D341Med (cell line): ENCODE results near the gene PRKCB.
"Not testable (repeated sequence)": the region's sequence is repeated elsewhere in the genome, so short reads cannot be mapped to it uniquely, and the experiment has no call there.

Source experiments
- DNase-seq: peaks from one replicate; pipeline ENCODE4 v3.0.0; 2012; ENCODE audit warnings: low spot score

The PRKCB gene

DNA sequence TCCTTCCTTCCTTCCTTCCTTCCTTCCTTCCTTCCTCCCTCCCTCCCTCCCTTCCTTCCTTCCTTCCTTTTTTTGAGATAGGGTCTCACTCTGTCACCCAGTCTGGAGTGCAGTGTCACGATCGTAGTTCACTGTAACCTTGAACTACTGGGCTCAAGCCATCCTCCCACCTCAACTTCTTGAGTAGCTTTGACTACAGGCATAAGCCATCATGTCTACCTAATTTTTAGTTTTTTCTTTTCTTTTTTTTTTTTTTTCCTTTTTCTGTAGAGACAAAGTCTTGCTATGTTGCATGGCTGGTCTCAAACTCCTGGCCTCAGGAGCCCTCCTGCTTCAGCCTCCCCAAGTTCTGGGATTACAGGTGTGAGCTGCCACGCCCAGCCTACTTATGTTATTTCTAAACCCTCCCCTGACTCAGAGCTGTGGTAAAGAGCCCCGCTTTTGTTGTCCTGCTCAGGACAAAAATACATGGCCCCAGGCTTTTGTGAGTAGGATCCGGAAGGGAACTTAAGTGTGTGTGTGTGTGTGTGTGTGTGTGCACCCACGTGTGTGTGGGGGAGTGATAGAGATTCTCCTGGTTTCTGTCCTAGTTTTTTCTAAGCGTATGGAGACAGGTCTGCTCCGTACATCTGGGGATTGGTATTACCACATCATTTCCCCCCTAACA lies 67.1 kb downstream of the PRKCB start:
- DNase-seq = no peak

DNA sequence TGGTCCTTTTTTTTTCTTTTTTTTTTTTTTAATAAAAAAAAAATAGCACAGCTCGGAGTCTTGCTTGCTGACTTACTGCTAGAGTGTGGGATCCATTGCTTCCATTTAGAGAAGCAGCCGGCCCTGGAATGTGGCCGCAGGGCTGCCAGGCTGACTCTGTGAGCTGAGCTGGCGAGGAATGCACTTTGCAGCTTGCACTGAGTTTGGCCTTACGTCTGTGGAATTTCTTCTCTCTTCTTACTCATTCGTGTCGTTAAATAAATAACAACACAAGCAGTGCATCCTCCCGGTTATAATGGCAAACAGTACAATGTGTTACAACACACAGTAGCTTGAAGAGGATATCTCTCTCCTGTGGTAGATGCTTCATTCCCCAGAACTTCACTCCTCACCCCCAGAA lies 69.2 kb downstream of the PRKCB start:
- no peak for DNase-seq

DNA sequence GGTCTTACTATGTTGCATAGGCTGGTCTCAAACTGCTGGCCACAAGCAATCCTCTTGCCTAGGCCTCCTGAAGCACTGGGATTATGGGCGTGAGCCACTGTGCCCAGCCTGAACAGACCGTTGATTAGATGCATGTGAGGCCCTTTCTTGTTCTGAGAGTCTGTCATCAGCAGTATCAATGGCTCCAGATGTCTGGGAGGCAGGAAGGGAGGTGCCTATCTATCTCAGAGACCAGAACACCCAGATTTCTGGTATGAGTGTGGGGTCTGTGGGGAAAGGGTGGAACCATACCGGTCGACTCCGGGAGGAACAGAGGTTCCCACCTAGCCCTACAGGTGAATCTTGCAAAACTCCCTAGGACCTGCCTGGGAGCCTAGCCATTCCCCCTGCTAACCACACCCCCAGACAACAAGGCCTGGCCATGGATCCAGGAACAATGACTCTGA lies 71.7 kb downstream of the PRKCB start:
- no peak for DNase-seq

DNA sequence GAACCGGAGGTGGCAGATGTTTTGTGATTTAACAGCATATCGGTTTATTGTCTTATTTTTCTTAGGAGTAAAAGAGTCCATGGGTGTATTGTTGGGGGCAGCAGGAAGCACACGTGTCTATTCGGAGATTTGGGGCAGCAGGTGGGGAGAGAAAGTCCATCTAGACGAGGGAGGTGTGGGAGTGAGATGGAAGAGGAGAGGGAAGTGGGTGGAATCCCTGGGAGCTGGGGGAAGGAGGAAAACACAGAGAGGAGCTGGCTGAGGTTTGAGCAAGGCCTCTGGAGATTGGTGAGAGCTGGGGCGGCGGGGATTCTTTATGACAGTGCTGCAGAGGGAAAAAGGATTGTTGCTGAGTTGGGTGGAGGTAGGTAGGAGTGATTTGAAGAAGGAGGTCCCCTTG lies 72.1 kb downstream of the PRKCB start:
- no peak for DNase-seq

DNA sequence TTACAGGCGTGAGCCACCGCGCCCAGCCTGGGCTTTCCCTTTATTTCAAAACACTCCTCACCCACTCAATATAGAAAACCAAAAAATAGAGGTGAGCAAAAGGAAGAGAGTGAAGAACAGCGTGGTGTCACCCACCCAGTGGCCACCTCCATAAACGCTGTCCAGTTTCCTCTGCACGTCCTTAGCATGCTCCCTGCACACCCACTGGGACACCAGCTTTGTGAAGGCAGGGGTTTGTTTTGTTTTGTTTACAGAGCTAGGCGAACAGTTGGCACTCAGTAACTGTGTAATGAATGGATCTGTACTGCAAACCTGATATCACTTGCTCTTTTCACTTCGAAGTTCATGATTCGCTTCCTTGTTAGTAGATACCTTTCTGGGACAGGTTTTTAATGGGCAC lies 73.0 kb downstream of the PRKCB start:
- no peak for DNase-seq

DNA sequence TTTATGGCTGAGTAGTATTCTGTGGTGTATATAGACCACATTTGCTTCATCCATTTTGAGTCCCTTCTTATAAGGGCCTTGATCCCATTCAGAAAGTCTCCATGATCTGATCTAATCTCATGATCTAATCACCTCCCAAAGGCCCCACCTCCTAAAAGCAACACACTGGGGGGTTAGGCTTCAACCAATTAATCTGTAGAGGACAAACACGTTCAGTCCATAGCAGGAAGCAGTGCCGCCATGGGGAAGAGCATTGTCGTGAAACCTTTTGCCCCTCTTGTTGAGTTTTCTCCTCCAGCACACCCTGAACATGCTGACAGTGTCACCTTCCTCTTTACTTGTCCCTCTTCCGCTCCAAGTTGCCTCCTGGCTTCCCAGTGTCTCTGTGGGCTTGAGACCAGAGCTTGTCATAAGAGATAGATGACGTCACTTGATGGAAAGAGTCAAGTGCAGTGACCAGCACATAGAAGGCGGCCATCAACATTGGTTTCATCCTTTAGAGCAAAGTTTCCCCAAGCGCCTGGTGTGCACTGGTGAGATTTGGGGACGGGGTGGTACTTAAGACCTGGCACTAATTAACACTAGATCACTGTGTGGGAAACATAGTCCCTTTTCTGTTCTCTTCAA lies 74.1 kb downstream of the PRKCB start:
- DNase-seq = no peak

DNA sequence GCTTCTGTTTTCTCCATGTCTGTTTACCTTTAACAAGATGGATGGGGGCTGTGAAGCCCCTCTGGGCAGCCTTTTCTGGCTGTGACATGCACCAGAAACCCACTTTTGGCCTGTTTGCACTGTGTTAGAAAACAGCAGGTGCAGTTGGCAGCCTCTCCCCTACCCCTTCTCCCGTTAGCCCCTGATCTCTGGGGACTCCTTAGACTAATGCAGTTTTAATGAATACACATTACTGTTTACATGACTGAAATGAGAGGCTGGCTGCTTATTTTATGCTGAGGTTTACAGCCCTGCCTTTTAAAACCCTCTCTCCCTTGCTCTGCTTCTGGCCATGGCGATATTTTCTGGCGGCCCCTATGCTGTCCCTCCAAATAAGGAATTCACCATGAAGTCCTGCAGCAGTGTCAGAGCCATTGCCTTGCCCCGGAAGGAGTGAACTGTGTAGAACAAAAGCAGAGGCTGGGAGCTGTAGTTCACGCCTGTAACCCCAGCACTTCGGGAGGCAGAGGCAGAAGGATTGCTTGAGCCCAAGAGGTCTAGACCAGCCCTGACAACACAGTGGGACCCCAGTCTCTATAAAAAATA lies 79.3 kb downstream of the PRKCB start:
- no peak for DNase-seq

DNA sequence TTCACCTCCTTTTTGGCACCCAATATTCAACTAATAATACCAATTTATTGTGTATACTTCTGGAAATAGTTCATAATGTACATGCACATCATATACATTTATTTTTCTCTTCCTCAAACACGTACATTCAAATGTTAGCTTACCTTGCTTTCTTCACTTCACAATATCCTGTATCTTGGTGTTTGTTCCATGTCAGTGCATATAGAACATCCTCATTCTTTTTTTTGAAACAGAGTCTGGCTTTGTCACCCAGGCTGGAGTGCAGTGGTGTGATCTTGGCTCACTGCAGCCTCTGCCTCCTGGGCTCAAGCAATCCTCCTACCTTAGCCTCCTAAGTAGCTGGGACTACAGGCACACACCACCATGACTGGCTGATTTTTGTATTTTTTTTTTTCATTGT lies 80.8 kb downstream of the PRKCB start:
- not testable (repeated sequence) for DNase-seq

DNA sequence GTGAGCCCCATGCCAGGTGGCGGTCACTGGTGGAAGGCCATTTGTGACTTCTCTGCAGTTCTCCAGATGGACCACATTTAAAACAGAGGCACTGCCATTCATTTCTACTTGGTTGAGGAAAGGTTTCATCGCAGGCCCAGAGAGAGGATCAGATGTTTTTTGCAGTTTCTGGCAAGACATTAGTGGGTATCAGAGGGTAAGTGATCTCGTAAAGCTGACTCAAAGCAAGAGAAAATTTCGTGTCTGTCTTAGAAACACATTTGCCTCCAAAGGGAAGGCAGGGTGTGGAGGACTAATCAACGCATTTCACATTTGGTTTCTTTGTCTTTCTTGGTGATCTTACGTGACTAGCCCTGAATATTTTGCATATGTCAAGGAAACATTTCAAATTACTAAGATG lies 81.8 kb downstream of the PRKCB start:
- DNase-seq = no peak

DNA sequence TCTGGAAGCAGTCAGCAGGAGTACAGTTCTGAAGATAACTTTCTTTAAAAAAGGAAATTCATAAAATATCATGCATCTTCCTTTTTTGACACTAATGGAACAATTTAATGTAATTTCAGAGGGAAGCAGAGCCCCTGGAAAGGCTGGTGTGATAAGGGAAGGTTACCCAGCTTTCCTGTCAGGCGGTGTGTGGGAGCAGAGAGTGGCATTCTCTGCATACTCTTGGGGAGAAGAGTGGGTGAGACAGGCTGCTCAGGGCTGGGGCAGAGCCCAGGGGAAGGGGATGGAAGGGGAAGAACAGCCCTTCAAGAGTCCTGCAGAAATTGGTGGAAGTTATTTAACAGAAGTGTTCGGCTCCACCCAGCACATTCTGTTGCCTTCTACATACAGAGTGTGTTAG lies 84.7 kb downstream of the PRKCB start:
- DNase-seq = no peak

DNA sequence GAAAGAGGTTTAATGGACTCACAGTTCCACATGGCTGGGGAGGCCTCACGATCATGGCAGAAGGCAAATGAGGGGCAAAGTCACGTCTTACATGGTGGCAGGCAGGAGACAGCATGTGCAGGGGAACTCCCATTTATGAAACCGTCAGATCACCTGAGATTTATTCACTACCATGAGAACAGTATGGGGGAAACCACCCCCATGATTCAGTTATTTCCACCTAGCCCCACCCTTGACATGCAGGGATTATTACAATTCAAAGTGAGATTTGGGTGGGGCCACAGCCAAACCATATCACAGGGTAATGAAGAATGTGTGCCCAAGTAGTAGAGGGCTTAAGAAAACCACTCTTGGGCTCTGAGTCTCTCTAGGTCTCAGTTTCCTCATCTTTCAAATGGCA lies 85.1 kb downstream of the PRKCB start:
- DNase-seq = no peak

DNA sequence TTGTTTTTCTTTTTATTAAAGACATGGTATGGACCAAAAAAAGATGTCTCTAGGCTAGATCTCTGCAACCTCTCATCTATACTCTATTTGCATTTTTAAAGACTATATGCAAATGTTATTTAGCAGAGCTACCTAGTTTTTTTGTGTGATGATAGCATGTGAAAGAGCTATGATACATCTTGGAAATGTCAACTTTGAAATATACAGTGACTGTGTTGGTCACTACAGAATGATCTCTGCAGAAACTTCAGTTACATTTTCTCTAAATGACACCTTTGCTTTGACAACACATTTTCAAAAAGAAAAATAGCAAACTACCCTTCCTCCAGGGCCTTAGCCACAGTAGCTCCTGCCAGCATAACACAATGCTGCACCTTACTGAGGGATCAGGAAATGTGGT lies 86.6 kb downstream of the PRKCB start:
- no peak for DNase-seq

DNA sequence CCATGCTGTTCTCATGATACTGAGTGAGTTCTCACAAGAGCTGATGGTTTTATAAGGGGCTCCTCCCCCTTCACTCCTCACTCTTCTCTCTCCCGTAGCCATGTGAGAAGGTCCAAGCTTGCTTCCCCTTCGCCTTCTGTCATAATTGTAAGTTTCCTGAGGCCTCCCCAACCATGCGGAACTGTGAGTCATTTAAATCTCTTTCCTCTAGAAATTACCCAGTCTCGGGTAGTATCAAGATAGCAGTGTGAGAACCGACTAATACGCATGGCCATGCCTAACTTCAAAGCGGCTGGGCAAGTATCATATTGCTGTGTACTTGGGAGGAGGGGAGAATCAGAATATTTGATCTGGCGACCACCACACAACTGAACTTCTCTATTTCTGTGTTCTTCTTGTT lies 88.3 kb downstream of the PRKCB start:
- DNase-seq = no peak

DNA sequence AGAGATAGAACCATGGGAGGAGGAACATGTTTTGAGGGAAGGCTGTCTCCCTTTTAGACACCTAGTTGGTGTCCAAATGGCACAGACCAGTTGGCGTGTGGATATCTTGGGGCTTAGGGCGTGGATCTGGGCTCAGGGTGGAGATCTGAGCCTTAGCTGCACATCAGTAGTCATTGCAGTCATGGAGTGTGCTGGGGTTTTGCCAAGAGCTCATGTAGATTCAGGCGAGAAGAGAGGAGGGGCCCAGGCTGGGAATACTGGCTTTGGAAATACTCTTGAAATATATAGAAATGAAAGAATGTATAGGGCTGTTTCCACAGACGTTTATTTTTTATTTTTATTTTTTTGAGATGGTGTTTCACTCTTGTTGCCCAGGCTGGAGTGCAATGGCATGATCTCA lies 92.0 kb downstream of the PRKCB start:
- no peak for DNase-seq

DNA sequence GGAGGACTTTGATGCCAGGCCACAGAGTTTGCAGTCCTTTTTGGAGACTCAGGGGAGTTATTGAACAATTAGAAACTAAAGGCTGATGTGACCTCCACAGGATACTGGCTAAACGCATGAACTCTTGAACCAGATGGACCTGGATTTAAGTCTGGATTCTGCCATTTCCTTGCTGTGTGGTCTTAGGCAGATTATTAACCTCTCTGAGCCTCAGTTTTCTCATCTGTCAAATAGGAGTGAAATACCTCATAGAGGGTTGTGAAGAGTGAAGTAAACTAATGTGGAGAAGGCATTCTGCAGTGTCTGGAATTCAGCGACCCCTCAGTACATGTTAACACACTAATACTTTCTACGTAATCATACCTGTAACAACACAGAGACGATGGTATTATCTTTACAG lies 93.5 kb downstream of the PRKCB start:
- DNase-seq = no peak

DNA sequence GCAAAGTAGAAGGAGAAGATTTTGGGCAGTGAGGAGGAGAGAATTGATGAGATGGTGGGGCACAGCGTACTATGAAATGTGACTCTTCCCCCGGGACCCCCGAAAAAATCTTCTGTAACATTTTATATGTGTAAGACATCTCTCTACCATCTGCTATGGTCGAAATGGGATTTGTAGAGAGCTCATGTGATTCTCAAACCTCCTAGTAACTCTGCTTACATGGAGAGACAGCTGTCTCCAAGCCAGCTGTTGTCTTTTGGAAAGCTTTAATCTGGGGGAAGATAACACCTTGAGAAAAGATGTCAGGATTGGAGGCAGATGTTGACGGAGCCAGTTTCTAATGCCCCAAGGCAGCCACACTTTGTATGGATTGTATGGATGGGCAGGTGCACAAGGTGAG lies 94.1 kb downstream of the PRKCB start:
- no peak for DNase-seq

DNA sequence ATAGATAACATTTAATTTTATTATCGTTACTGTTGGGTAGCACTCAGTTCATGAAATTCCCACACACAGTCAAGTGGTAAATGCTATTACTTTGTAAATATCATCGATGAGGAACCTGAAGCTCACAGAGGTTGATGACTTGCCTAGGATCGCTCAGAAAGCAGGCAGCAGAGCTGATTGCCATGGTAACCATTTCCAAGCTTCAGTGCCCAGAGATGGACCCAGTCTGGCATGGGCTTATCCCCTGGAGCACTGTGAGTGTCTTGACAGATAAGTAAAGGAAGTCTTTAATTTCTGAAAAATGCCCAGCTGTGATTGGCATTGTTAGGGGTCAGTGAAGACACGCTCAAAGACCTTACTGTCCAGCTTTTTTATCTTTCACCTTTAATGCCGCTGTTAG lies 95.0 kb downstream of the PRKCB start:
- DNase-seq = no peak

DNA sequence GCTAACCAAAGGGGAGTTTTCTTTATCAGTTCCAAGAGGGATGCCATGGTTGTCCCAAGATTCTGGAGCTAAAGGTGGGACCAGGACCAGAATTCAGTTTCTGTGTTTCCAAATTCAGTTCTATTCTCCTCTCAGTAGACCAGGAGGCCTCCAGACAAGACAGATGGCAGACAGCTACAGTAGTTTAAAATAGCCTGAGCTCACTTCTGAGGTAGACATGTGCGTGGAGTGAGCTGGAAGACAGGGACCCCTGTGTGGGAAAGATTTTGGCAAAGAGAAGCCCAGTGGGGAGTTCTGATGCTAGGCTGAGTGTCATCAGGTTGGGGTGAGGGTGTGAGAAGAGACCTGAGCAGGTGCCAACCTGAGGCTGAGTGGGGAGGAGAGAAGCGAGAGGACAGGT lies 95.4 kb downstream of the PRKCB start:
- DNase-seq = no peak

DNA sequence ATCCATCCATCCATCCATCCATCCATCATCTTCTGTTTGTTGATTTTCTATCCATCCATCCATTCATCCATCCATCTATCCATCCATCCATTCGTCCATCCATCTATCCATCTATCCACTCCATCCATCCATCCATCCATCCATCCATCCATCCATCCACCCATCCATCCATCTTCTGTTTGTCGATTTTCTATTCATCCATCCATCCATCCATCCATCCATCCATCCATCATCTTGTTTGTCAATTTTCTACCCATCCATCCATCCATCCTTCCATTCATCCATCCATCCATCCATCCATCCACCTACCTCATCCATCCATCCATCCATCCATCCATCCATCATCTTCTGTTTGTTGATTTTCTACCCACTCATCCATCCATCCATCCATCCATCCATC lies 97.9 kb downstream of the PRKCB start:
- DNase-seq = not testable (repeated sequence)

DNA sequence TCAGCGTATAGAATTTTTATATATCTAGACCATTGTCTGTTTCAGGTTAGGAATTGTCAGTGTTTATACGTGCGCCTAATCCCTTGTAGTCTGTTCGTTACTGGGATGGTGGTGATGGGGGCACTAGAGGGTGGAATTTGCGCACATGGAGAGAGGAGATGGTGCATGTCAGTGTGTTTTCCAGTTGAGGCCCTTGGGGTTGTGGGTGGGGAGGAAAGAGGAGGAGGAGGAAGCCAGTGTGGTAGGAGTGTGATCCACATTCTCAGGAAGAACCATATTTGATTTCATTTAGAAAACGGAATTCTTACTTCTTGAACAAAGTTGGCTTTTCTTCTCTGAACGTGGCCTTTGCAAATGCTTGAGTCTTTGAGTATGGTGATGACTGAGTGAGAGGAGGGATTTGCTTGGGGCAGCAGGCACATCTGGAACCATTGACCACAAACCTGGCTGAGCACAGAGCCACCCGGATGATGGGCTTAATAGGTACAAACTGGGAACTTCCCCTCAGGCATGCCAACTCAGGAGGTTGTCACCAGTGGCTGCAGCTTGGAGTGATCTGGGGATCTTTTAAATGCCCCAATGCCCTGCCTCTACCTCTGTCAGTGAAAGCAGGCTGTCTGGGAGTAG lies 98.9 kb downstream of the PRKCB start:
- no peak for DNase-seq

DNA sequence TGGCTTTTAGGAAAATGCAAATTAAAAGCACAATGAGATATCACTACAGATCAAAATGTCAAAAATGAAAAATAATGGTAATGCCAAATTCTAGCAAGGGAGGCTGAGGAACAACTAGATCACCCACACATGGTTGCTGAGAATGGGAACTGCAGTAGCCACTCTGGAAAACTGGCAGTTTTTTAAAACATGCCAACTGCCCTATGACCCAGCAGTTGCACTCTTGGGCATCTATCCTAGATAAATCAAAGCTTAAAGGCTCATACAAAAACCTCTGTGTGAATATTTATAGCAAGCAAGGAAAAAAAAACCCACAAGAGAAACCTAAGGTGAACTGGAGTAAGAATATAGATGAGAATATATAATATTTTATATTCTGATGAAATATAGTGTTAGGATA lies 104.3 kb downstream of the PRKCB start:
- DNase-seq = no peak

DNA sequence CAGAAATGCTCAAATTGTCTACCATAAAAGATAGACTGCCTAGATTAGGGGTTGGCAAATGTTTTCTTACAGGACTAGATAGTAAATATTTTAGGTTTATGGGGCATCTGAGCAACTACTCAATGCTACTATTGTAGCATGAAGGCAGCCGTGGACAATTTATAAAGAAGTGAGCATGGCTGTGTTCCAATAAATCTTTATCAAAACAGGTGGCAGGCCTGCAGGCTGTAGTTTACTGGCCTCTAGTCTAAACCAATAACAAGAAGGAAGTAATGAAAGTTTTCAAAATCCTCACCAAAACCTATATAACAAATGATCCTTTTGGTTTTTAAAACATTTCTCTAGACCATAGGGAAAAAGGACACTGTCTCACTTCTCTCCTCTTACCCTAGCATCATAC lies 105.2 kb downstream of the PRKCB start:
- DNase-seq = no peak

DNA sequence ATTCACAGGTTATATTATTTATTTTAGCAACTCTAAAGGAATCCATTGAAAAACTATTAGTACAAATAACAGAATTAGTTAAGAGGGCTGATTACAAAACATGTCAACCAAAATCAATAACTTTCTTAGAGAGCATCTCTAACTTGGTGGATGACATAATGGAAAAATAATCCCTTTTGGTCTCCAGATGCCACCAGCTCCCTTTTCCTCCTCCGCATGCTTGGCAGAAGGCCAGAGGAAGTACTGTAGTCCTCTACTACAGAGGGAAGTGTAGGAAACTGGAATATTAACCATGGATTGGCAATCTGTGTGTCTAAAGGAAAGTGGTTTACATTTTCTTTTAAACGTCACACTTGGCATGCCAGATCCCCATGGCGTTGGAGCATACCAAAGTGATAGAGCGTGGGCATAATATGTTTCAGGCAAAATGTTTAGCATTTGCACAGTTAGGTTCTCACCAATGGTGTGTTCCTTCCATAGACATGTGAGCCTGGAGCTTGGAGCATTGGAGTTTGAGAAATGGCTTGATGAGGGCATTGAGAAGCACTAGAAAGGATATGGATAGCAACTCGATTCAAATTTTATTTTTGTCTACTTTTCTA lies 106.3 kb downstream of the PRKCB start:
- DNase-seq = no peak
